Activated naive CD4-positive, alpha-beta T cell treated with anti-CD3 and anti-CD28 coated beads, Interleukin-2, amount 50 U/mL, for 72 hours (primary cell): Measurements from ENCODE around the gene ADAMTS17. TPM values are rescaled to one million over a fixed set of nuclear protein-coding genes. Genes with fewer than 3 reads are reported as not detected.

Experiments used
- ATAC-seq, 2 donors: fragments of 150-1000 bp; cut with Tn5 transposase; 2 replicates each; pipeline ENCODE4 v1.10.0; 2021; ENCODE audit warnings: mild to moderate bottlenecking in 2 of 2, moderate library complexity in 2 of 2
- DNase-seq, 2 donors: peaks; one replicate each; pipeline ENCODE4 v3.0.0; 2021 to 2022; ENCODE audit warnings: low spot score in 2 of 2
- H3K27ac Mint-ChIP-seq, 2 donors: one replicate each; pipeline ENCODE4 v1.8.0; 2022; ENCODE audit warnings: mild to moderate bottlenecking in 2 of 2, mixed read lengths in 2 of 2
- H3K36me3 Mint-ChIP-seq, 2 donors: one replicate each; pipeline ENCODE4 v1.8.0; 2022; ENCODE audit warnings: mixed read lengths in 2 of 2
- H3K9me3 Mint-ChIP-seq, 2 donors: one replicate each; pipeline ENCODE4 v1.8.0; 2022; ENCODE audit warnings: mixed read lengths in 2 of 2
- total RNA-seq, 2 donors: library from RNA; stranded (reverse); gene quantifications; one replicate each; pipeline ENCODE4 v1.2.3, GENCODE V29; 2022

Gene ADAMTS17
- total RNA-seq, 2 donors from 2014 or later: 0.19 to 1.5 TPM

DNA sequence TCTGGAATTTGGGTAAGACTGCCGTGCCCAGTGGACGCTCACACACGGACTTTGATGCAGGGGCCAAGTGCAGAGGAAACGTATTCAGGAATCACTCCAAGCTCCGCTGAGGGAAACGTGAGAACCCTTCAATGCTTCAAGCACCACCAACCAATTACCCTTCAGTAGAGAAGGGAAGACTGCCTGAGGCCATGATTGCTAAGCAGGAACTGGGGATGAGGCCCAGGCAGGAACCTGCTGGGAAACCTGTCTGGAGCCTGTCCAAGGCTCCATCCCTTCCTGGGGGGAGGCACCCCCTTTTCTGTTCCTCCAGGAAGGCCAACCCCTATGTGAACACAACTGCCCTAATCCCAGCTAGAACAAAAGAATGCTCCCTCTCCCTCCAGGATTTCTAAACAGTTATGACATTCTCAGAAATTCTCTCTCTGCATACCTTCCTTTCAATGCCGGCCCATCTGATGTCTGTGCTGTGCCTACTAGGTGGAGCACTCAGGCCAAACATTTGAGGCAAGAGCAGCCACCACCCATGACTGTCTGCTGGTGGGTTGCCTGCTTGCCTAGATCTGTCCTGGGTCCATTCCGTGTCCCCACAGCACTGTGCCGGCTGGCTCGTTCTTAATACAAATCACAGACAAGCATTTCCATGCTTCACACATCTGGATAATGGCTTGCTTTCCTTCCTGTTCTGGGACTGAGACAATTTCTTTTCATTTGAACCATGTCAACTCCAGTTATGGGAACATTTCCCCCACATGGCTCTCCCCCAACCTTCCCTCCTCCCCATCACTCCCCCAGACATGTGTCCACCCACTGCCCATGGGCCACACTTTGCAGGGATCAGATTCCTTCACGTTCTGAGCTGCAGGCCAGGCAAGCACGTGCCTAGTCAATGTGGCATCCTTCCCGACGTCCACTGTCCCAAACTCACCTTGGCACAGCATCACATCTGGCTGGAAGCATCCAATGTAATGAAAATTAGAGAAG, 149.4 kb downstream of the ADAMTS17 start:
- Mint-ChIP-seq H3K27ac (no peak overlapping the region), H3K9me3 (no peaks in the 10 kb centered on the region), H3K36me3 (no peaks in the 10 kb centered on the region)
- DNase-seq (no peak), ATAC-seq (no peak)

DNA sequence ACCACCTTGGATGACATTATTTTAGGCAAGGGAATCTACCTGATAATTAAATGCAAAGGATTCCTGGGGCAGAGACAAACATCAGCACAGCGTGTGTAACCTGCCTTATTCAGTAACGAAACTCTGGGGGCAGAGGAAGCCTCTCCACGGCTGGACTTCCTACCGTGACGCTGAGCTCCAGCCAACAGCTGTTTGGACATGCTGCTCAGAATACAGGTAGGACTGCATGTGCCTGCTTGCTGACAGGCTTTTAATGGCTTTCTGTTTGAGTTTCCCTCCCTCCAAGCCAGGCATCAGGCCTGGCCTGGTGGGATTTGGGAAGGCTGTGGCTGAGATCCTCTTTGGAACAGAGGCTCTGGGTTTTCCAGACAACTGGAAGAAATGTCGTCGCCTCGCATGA, 150.6 kb downstream of the ADAMTS17 start:
- Mint-ChIP-seq H3K27ac (no peak overlapping the region), H3K9me3 (no peaks in the 10 kb centered on the region), H3K36me3 (no peaks in the 10 kb centered on the region)
- DNase-seq: no peak
- ATAC-seq: no peak

DNA sequence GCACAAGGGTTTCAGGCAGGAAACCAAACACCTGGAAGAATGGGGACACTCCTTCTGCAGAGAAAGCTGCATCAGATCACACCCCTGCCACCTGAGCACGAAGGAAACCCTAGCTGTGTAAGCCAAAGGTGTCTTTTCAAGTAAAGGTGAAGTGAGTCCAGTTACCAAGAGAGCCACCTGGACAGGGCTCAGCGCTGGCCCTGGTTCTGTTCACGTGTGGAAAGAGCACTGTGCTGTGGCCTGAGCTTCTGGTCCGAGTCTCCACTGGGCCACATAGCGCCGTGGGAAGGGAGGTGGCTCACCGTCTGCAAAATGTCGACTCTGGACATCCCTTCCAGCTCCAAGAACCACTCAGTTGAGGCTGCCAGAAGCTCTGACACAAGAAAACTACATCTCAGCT, 151.1 kb downstream of the ADAMTS17 start:
- no peaks in the 10 kb centered on the region for H3K9me3 Mint-ChIP-seq
- DNase-seq: no peak
- H3K27ac Mint-ChIP-seq: no peak overlapping the region
- no peak for ATAC-seq
- H3K36me3 Mint-ChIP-seq: no peaks in the 10 kb centered on the region

DNA sequence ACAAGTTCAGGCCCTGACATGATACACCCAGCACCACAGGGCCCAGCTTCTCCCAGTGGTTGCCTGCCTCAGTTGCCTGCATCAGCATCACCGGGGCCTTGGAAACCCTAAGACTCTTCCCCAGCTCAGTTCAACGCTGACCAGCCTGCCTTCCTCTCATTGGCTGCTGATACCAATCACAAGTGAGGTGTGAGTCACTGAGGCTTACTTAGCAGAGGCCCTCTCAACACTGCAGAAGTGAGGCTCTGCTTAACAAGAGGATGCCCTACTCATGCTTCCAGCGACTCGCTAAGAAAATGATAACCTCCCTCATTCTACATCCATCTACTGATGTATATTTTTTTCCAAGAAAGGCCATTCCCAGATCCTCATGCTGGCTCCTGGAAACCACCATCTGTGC, 151.9 kb downstream of the ADAMTS17 start:
- Mint-ChIP-seq H3K27ac (no peak overlapping the region), H3K36me3 (no peaks in the 10 kb centered on the region), H3K9me3 (no peaks in the 10 kb centered on the region)
- ATAC-seq (peak in 1 of 2 donors; percentile 33), DNase-seq (no peak)

DNA sequence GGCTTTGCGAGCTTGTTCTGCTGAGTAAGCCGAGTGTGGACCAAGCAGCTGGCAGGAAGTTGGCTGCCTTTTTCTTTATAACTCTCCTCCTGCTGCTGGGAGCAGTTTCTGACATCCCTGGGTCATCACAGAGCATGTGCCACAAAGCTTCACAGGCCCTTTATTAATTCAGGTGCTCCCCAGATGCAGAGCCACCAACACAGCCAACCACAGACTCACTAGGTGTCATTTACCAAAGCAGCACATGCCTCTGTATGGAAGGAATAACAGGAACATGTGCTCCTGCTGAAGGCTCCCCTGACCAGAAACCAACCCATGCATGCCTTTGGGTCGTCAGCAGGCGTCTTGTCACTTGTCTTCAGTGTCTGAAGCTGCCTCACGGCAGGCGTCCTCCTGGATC, 152.5 kb downstream of the ADAMTS17 start:
- H3K9me3 Mint-ChIP-seq: no peaks in the 10 kb centered on the region
- ATAC-seq: no peak
- no peak for DNase-seq
- H3K36me3 Mint-ChIP-seq: no peaks in the 10 kb centered on the region
- H3K27ac Mint-ChIP-seq: no peak overlapping the region

DNA sequence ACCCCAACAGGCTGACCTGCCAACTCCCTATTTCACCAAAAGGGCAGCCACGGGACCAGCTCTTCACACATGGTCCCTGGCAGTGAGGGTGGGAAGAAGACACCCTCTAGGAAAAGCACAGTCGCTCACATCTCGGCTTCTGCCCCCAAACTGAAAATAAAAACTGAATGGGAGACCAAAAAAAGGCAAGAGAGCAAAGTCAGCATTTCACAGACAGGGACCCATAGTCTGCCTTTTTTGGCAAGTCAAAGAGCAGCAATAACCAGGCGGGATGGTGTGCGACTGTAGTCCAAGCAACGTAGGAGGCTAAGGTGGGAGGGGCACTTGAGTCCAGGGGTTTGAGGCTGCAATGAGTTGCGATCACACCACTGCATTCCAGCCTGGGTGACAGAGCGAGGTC, 154.1 kb downstream of the ADAMTS17 start:
- DNase-seq: no peak
- no peaks in the 10 kb centered on the region for H3K36me3 Mint-ChIP-seq
- H3K9me3 Mint-ChIP-seq: no peaks in the 10 kb centered on the region
- no peak overlapping the region for H3K27ac Mint-ChIP-seq
- ATAC-seq: no peak

DNA sequence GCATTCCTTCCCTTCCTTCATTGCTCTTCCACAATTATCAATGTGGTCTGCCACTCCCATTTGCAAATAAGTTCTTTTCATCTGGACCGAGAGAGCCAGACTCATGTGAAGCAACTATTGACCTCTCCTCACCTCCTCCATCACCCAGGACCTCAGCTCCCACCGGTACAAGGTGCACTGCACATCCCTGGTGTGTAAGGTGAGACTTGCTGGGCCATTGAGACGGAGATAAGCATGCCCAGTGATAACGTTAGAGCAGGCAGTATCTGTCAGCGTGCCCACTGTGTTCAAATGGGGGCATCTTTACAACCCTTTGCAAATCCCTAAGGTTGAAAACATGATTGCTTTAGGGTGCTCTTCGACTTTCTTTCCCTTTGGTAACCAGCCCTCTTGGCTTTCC, 154.8 kb downstream of the ADAMTS17 start:
- Mint-ChIP-seq H3K9me3 (no peaks in the 10 kb centered on the region), H3K27ac (no peak overlapping the region), H3K36me3 (no peaks in the 10 kb centered on the region)
- DNase-seq (no peak), ATAC-seq (no peak)

DNA sequence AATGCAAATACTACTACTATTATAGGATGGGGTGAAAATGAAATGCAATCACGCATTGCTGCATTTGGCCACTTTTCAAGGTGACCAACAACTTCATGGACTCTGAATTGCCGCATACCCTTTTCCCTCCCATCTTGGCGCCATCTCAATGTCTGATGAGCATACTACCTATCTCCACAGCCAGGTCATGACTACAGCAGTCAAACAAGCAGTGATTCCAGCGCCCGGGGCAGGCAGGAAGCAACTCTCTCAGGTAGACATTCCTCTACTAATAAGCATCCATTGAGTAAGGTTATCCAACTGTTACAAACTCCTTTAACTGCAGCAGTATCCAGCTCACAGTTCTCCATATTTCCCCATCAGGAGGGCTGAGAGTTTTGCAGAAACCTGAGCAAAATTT, 155.4 kb downstream of the ADAMTS17 start:
- no peaks in the 10 kb centered on the region for H3K36me3 Mint-ChIP-seq
- no peak overlapping the region for H3K27ac Mint-ChIP-seq

DNA sequence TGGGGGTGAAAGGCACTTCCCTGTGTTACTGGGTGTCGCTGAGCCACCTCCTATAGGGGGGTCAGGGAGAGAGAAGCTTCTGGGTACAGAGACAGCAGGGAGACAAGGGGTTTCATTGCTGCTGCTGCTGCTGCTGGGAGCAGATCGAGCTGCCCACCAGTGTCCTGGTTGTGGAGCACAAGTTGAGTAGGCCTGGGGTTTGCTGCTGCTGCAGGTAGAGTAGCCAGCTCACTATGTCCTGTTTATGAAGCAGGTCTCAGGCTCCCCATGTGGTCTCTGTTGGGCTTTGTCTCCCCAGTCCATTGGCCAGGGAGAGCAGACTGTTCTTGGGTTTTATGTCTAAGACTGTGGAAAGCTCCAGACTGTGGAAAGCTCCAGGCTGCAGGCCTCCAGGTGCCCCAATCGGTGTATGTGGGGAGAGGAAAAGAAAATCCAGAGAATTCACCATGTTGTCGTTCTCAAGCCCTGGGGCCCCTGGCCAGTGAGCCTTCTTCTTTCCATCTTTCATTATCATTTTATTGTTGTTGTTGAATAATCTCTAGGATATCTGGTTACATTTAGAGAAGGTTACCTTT, 157.8 kb downstream of the ADAMTS17 start:
- no peak for ATAC-seq
- Mint-ChIP-seq H3K9me3 (no peaks in the 10 kb centered on the region), H3K36me3 (no peaks in the 10 kb centered on the region)

More for the DNA sequence above, 155.4 kb downstream of the ADAMTS17 start:
- ATAC-seq (no peak), DNase-seq (no peak)
- no peaks in the 10 kb centered on the region for H3K9me3 Mint-ChIP-seq

DNA sequence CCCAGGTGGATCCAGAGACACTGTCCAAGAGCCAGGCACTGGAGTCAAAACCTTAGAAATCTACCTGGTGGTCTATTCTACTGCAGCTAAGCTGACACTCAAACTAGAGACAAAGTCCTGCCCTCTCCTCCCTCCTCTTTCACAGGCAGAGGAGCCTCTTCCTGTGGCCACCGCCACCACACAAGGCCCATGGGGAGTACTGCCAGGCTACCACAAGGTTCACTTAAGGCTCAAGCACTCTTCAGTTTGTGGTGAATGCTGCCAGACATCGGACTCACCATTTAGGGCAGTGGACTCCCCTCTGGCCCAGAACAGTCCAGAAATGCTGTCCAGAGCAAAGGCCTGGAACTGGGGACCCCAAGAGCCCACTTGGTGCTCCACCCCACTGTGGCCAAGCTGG, 160.9 kb downstream of the ADAMTS17 start:
- Mint-ChIP-seq H3K27ac (no peak overlapping the region), H3K9me3 (peaks cover 2% of the 10 kb centered on the region in 2 donors), H3K36me3 (peaks cover 0 to 2% of the 10 kb centered on the region in 2 donors)
- DNase-seq: no peak
- ATAC-seq: no peak

More for the DNA sequence above, 157.8 kb downstream of the ADAMTS17 start:
- no peak overlapping the region for H3K27ac Mint-ChIP-seq
- no peak for DNase-seq

DNA sequence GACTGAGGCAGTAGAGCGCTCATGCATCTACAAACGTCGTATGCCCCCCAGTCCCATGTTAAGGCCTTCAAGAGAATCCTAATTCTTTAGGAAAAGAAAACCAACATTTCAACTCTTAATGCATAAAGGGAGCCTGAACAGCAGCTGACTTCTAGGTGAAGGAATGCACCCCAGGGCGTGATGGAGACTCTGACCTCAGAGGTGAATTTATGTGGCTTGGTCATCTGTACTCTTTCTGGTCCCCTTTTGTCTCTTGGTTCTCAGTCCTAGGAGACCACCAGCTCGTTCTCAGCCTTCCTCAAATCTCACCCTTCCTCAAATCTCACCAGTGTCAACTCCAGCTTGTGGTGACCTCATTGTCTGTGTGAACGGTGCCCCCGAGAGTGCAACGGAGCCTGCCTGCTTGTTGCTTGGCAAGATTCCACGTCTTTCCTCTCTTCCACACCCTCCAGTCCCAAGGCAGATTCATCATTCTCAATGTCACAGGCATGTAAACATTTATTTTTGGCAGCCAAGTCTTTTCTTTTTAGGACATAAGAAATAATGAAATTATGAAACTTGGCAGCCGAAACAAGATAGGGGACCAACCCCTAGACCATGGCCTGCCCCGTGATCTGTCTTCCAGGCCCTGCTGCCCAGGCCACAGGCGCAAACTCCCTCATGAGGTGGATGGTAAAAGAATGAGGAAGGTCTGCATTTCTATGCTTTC, 166.2 kb downstream of the ADAMTS17 start:
- DNase-seq (no peak), ATAC-seq (no peak)
- H3K9me3 Mint-ChIP-seq: peaks cover 7 to 14% of the 10 kb centered on the region in 2 donors
- no peak overlapping the region for H3K27ac Mint-ChIP-seq
- H3K36me3 Mint-ChIP-seq: peaks cover 7% of the 10 kb centered on the region in 2 donors

DNA sequence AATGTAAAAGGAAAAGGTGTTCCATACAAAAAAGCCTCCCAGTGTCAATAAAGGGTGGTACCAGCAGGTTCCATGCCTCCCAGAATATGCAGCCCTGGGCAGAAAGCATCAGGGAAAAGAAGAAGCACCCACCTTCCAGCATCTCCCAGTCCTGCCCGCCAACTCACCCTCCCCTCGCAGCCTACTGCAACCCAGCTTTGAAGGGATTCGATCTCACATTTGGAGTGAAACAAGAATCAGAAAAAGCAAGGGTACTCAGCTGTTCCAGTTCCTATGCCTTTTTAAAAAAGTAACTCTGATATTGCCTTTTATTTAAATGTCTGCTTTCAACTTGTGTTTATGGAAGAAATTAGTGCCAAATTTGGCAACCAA, 166.9 kb downstream of the ADAMTS17 start:
- H3K27ac Mint-ChIP-seq: no peak overlapping the region
- H3K36me3 Mint-ChIP-seq: peaks cover 7% of the 10 kb centered on the region in 2 donors
- peaks cover 7 to 14% of the 10 kb centered on the region in 2 donors for H3K9me3 Mint-ChIP-seq
- no peak for DNase-seq
- no peak for ATAC-seq

DNA sequence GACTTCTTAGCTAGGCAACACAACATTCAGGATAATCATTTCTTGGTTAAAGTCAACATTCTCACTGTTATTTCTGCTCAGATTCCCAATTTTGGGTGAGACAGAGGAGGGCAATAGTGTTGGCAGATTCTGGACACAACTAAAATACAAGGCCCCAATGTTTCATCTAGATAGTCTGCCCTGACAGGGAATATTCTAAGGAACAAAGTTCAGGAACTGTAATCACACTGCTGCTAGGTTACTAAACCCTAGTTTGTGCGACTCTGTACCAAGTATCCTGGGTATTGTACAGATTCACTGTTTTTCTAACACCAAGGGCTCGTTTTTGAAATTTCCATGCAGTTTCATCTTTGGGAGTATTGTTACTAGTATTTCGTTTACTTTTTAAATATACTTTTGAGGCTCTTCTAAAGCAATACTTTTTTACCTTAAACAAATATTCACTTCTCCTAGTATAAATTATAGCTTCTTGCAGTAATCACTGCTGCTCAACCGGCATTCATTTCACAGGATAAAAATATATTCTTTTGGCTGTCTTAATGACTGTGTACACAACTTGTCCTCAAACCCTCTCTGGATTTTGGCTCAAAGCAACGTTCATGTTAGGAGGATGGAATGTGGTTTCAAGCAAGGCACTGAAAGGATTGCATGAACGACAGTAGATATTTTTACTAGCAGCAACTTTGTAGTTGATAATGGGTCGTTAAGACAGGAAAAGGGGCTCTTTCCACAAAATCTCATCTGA, 167.4 kb downstream of the ADAMTS17 start:
- Mint-ChIP-seq H3K36me3 (peaks cover 7% of the 10 kb centered on the region in 2 donors), H3K9me3 (peaks cover 7 to 14% of the 10 kb centered on the region in 2 donors), H3K27ac (no peak overlapping the region)
- DNase-seq (no peak), ATAC-seq (no peak)

DNA sequence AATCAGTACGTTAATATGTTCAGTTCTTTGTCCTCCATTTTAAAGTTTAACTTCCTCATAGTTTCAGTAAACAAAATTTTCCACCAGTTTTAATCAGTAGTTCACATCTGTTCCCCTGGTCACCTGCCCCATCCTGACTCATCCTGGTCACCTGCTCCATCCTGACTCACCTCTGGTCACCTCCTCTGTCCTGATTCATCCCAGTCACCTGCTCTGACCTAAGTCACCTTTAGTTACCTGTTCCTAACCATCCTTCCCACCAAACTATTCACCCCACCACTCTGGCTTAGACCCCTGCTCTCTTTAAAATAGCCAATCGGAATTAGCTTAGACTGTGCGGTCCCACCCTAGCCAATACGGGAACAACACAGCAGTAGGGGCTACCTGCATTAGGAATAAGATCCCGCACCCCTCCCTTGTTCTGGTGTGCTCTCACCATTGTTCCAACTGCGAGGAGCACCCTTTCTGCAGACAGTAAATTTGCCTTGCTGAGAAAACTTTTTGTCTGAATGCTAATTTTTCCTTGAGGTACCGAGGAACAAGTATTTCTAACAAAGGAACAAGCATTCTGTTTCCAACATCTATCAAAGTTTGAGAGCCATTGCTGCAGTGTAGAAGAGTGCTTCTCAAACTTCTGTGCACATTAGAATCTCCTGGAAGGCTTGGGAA, 169.3 kb downstream of the ADAMTS17 start:
- H3K36me3 Mint-ChIP-seq: peaks cover 7% of the 10 kb centered on the region in 2 donors
- ATAC-seq (no peak), DNase-seq (no peak)

DNA sequence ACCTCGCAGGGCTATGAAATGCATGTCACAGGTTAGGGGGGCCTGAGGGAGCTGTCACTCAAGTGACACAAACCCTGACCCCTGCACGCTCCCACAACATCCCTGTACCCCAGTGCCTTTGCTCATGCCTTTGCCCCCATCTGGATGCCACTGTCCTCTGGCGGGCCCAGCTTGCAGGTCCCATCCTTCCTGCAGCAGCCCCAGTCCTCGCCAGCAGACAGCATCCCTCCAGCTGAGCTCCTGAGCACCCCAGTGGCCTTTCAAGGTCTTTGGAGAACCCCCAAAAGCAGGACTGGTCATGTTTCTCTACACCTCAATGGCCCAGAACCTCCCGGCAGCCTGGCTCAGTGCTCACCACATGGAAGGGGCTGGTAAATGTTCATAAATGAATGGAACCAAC, 170.4 kb downstream of the ADAMTS17 start:
- H3K36me3 Mint-ChIP-seq: peaks cover 7% of the 10 kb centered on the region in 2 donors
- H3K9me3 Mint-ChIP-seq: peaks cover 7 to 14% of the 10 kb centered on the region in 2 donors
- H3K27ac Mint-ChIP-seq: no peak overlapping the region
- ATAC-seq: no peak
- DNase-seq: no peak

More for the DNA sequence above, 169.3 kb downstream of the ADAMTS17 start:
- Mint-ChIP-seq H3K9me3 (peaks cover 7 to 14% of the 10 kb centered on the region in 2 donors), H3K27ac (no peak overlapping the region)
